HG03342 (cell line): ENCODE results near the gene CANT1.
"Not testable (repeated sequence)": the region's sequence is repeated elsewhere in the genome, so short reads cannot be mapped to it uniquely, and the experiment has no call there.

Source experiments
- ATAC-seq: cut with Tn5 transposase; IDR thresholded peaks from one replicate; pipeline ENCODE4 v1.9.1; 2021; ENCODE audit warnings: mild to moderate bottlenecking, moderate library complexity; ENCODE audit not compliant: unreplicated experiment

CANT1 gene

DNA sequence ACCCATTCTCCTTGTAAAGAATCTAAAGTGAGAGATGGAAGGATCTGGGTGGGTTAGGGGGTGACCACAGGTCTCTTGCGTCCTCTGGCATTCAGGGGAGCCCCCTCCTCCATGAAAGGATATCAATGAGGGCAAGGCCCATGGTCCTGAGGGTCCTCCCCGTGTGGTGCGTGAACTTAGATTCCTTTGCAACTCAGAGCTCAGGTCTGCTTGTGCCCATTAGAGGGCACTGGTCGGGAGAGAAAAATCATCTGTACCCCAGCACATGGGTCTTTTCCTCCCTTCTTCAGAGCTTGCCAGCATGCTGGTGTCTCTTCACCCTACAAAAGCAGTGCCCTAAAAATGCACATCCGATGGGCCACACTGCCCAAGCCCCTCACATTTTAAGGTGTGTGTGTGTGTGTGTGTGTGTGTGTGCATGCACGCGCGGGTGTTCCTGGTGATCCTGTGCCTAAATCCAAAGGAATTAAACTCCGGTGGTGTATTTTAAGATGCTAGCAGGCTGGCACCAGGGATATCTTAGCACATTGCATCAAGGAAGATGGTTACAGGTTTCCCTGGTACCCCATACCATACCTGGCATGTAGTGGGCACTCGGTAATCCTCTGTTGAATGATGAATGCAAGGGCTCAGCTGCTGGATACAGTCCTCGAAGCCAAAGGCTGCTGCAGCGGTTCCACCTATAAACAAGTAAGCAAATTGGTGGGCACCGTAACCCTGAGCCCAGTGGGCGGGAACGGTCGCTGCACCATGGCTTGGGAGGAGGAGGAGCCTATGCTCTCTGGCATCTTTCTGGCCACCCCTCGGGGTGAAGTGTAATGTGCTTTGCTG is 19.1 kb upstream of the CANT1 start:
- no peak for ATAC-seq

- no peak for ATAC-seq
These were observed 18.4 kb upstream of the CANT1 start for GRCh38 chr17:79027925-79028491.

GRCh38 chr17:79027274-79027924 is 17.8 kb upstream of the CANT1 start:
- no peak for ATAC-seq

GRCh38 chr17:79026376-79027273 is 17.1 kb upstream of the CANT1 start:
- ATAC-seq, result no peak

DNA sequence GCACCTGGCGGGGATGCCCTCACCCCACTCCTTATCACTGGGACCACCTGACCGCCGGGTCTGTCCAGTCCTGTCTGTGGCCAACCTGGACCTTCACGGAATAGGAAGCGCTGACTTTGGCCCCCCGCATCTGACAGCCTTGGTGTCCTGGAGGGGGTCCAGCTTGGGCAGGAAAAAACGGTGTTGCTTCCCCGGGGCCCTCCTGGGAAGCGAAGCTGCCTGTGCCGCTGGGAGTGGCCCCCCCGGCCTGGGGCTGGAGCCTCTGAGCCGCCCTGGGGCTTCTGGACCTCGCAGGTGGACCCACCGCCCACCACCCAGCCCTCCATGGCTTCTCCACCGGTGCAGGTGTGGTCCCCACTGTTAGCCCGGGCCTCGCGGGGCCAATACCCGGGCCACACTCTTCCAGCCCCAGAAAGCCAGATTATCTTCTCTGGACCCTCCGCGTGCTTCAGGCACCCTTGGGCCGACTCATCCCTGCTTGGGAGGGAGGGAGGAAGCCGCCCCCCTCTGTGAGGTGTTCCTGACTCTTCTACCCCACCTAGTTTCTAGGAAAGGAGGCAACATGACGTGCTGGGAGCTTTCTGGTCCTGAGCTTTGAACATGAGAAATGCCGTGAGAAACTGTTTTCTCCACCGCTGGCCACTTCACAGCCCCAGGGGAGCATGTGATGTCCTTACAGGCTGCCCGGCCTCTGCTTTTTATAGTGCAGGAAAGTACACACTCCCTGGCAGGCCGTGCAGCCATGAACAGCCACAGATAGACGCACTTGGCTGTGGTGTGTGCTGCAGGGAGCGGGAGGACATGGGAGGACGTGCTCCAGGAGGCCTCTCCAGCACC is 15.6 kb upstream of the CANT1 start:
- no peak for ATAC-seq

- no peak for ATAC-seq
These were observed 14.6 kb upstream of the CANT1 start, which contains the start of gene C1QTNF1 for GRCh38 chr17:79023886-79024771. Gene C1QTNF1 (plus strand): TSS chr17:79024169. CDS start chr17:79043969, 19,800 bp downstream.

GRCh38 chr17:79023180-79023705 is 13.7 kb upstream of the CANT1 start:
- ATAC-seq, result no peak

DNA sequence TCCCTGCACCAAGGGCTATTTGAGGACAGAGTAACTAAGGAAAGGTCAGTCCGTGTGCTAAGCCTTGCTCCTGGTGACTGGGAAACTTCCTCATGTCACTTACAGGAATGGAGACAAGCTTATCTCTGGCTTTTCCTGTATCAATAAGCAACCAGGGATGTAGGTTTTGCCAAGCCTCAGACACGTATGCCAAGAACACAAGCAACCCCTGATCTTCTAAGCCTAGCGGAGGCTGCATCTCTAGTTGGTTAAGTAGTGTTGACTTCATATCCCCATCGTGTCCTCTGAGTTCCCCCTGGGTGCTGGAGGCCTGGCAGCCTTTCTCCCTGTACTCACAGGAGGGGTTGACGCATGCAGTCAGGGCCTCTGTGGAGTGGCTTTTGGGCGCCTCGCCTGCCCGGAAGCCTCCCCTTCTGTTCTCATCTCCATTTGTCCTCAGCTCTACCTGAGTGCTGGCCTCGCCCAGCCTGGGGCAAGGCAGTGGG is 13.0 kb upstream of the CANT1 start:
- ATAC-seq, result no peak

- ATAC-seq, result not testable (repeated sequence)
These were observed 12.4 kb upstream of the CANT1 start for GRCh38 chr17:79021929-79022328.

GRCh38 chr17:79020631-79021301 is 11.2 kb upstream of the CANT1 start:
- no peak for ATAC-seq

DNA sequence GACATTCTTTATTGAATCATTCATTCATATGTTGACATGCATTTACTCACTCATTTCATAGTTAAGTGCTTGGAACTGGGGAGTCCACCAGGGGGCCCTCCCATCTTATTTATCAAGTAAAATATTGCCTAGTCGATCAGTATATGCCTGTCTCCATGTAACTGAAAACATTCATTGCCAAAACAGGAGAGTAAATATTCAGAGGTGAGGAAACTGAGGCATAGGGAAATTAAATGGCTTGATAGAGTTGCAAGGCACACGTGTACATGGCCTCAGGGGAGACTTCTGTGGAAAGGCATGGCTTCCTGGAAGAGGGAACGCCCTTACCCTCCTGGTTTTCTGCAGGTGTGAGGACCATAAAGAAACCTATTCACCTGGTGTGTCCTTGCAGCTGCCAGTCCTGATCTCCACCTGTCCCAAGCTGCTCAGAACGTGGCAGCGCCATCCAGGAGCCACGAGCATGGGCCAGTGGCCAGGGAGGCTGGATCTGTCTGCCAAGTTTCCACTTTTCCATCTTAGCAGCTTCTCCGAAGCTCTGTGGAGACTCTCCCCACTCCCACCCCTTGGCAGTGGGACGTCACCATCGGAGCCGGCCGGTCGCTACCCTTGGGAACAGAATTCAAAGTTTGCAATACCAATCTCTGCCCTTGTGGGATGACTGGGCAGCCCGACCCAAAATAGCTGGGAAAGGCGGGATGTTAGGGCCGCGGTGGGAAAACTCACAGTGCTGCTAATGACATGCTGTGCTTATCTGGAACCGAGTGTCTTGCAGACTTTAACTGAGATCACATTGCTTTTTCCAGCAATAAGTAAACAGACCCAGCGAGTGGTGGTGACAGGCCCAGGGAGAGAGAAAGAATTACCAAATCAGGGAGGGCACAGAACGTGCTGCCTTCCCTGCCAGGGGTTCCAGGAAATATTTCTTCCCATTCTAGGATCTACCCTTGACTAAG is 10.3 kb upstream of the CANT1 start:
- no peak for ATAC-seq

DNA sequence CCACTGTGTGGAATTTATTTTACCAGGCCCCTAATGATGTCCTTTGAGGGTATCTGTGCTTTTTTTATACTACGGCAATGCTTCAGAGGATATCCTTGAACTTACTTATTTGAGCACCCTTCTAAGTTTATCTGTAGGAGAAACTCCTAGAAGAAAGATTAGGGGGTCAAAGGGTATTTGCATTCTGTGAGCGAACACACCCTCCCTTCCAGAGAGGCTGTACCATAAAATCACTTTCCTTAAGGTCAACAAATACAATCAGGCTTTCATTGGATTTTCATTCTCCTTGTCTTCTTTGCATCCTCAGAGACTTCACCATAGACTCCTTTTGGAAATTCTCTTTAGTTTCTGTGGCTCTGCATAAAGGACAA is 9.7 kb upstream of the CANT1 start:
- no peak for ATAC-seq

DNA sequence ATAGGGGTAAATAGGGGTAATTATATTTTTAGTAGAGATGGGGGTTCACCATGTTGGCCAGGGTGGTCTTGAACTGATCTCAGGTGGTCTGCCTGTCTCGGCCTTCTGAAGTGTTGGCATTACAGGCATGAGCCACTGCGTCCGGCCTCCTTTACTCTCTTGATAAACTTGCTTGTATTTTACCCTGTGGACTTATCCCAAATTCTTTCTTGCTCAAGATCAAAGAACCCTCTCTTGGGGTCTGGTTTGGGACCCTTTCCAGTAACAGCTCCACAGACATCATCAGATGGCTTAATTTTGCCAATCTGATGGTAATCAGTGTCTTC is 8.8 kb upstream of the CANT1 start:
- no peak for ATAC-seq

GRCh38 chr17:79017546-79018369 is 8.2 kb upstream of the CANT1 start:
- ATAC-seq, result no peak

DNA sequence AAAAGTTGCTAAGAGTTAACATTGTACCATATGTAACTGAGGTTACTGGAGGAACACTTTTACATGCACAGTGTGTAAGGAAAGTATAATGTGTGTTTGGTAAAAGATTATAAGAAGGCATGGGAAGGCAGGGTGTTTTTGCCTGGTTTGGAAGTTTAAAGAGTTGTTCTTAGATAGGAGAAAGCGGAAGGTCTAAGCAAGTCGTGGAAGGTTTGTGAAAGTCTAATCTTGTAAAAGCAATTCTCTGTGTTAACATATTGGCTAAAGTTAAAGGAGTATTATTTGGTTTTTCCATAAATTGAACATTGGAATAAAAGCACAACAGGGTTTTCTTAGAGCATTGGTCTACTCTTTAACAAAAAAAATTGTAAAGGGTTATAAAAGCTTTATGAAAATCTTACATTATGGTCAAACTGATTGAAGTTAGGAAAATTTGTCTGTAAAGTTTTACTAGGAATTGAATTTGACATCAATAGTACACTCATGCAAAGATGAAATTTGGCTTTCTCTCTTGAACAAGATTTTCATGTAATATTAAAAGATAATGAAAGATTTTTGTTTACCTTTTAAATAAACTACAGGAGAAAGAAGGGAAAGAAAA is 4.7 kb upstream of the CANT1 start:
- ATAC-seq, result no peak

- no peak for ATAC-seq
These were observed 3.1 kb upstream of the CANT1 start for GRCh38 chr17:79012563-79013134.
